ENCODE measurements around the gene NAA60. TPM values are rescaled to one million over a fixed set of nuclear protein-coding genes. Genes with fewer than 3 reads are reported as not detected.
A peak's percentile ranks its signal among the peaks of the same experiment; 100 is the strongest.

NAA60 gene
- total and polyA plus RNA-seq, 2 experiments from 2014 or later = 32.4 to 36.5 TPM

DNA sequence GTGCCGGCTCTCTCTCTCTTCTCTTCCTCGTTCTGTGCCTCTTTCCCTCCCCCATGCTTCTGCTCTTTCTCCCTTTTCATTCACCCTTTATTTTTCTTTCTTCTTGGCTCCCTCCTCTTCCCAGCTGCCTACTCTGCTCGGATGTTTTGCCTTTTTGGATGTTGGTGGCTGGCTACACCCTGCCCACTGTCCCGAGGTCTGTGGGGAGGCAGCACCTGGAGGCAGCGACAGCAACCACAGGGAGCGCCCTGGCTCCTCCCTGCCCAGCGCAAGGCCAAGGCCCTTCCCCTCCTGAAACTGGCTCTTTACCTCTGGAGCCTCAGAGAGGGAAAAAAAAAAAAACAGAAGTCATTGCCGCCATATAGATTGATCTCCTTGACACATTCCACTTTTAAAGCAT lies 77.4 kb downstream of the NAA60 start:
- peaks cover 24% of the 10 kb centered on the region for H3K36me3 Mint-ChIP-seq (ENCODE audit: low read depth)
- H3K4me1 ChIP-seq (ENCODE audit: insufficient read depth) = no peaks in the 10 kb centered on the region
- ATAC-seq = peak; percentile 99
- H3K9me3 Mint-ChIP-seq = no peaks in the 10 kb centered on the region
- peaks cover 6% of the 10 kb centered on the region for H3K27me3 Mint-ChIP-seq (ENCODE audit: insufficient read depth, low read depth, poor library complexity)
- no peaks in the 10 kb centered on the region for H3F3A ChIP-seq (replicated peaks; ENCODE audit: low read depth)
- no peaks in the 10 kb centered on the region for H3K4me1 Mint-ChIP-seq
- no peak overlapping the region for H3K27ac Mint-ChIP-seq
- no peak overlapping the region for H3K4me2 ChIP-seq
- TF ChIP-seq CREB1 (CRISPR knock-in tag; IDR thresholded peaks at IDR 0.05; ENCODE audit: low read depth) (no peak), CTCF (conservative IDR thresholded peaks at IDR 0.05; ENCODE audit: low read depth in 2 of 2) (peak in 1 of 2 experiments; percentile 21; a peak in 1 of 4 replicates), JUNB (IDR thresholded peaks at IDR 0.05; ENCODE audit: unreplicated experiment) (no peak), POLR2AphosphoS5 (IDR thresholded peaks at IDR 0.05; ENCODE audit: low read depth) (no peak), REST (IDR thresholded peaks at IDR 0.05; ENCODE audit: unreplicated experiment) (no peak)
- no peak overlapping the region for H3K4me3 Mint-ChIP-seq
- no peaks in the 10 kb centered on the region for H3K27me3 ChIP-seq (ENCODE audit: insufficient read depth)
- no peak overlapping the region for H3K4me3 ChIP-seq
- H3K9me2 ChIP-seq (ENCODE audit: insufficient read depth) = no peaks in the 10 kb centered on the region
- H3K79me2 ChIP-seq (replicated peaks; ENCODE audit: insufficient read depth) = no peaks in the 10 kb centered on the region
- H3K27ac ChIP-seq (ENCODE audit: low read depth) = no peak overlapping the region
- no peaks in the 10 kb centered on the region for H4K20me1 ChIP-seq (replicated peaks; ENCODE audit: insufficient read depth)
- H3K36me3 ChIP-seq (ENCODE audit: insufficient read depth) = peaks cover 12% of the 10 kb centered on the region; the same call in 1 of the 2 replicates
- no peak overlapping the region for H2AFZ ChIP-seq
- DNase-seq (ENCODE audit: low spot score) = peak; percentile 52

DNA sequence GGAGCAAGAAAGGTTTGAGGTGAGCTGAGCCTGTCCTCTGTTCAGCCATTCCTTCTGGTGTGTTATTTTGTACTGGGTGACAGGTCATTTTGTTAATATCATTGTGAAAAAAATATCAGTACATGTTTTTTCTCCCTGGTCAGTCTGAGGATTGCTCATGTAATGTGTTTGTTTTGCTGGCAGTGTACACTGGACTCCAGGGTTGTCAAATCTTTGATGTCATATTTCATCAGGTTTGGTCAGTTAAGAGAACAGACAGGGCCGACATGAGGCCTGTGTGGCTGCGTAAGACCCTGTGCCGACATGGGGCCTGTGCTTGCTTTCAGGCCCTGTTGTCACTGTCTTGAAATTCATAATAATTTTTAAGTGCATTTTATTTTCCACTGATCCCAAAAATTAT lies 79.8 kb downstream of the NAA60 start:
- TF ChIP-seq ETS1 (IDR thresholded peaks at IDR 0.05) (no peak), CREB1 (CRISPR knock-in tag; IDR thresholded peaks at IDR 0.05; ENCODE audit: low read depth) (no peak), POLR2AphosphoS5 (IDR thresholded peaks at IDR 0.05; ENCODE audit: low read depth) (no peak), NANOG (IDR thresholded peaks at IDR 0.05; ENCODE audit: borderline replicate concordance) (no peak), EZH2 (IDR thresholded peaks at IDR 0.05; ENCODE audit: low read depth, unreplicated experiment) (no peak), EZH2phosphoT487 (IDR thresholded peaks at IDR 0.05; ENCODE audit: unreplicated experiment) (no peak), REST (IDR thresholded peaks at IDR 0.05; ENCODE audit: unreplicated experiment) (no peak), ZNF331 (CRISPR knock-in tag; IDR thresholded peaks at IDR 0.05; ENCODE audit: low read depth) (no peak)
- peaks cover 12% of the 10 kb centered on the region; the same call in 1 of the 2 replicates for H3K36me3 ChIP-seq (ENCODE audit: insufficient read depth)
- Mint-ChIP-seq H3K36me3 (ENCODE audit: low read depth) (peaks cover 33% of the 10 kb centered on the region), H3K27me3 (ENCODE audit: insufficient read depth, low read depth, poor library complexity) (peaks cover 6% of the 10 kb centered on the region), H3K27ac (no peak overlapping the region), H3K4me3 (no peak overlapping the region), H3K9me3 (peaks cover 11% of the 10 kb centered on the region), H3K4me1 (no peaks in the 10 kb centered on the region)
- no peaks in the 10 kb centered on the region for H3F3A ChIP-seq (replicated peaks; ENCODE audit: low read depth)
- no peak overlapping the region for H2AFZ ChIP-seq
- ATAC-seq = no peak
- no peak overlapping the region for H3K4me3 ChIP-seq
- H3K4me2 ChIP-seq = no peak overlapping the region
- DNase-seq (ENCODE audit: low spot score) = no peak
- no peaks in the 10 kb centered on the region for H3K9me2 ChIP-seq (ENCODE audit: insufficient read depth)
- H4K20me1 ChIP-seq (replicated peaks; ENCODE audit: insufficient read depth) = no peaks in the 10 kb centered on the region; the same call in 1 of the 2 replicates
- no peak overlapping the region for H3K27ac ChIP-seq (ENCODE audit: low read depth)
- H3K27me3 ChIP-seq (ENCODE audit: insufficient read depth) = no peaks in the 10 kb centered on the region
- no peaks in the 10 kb centered on the region for H3K4me1 ChIP-seq (ENCODE audit: insufficient read depth)
- H3K79me2 ChIP-seq (replicated peaks; ENCODE audit: insufficient read depth) = no peaks in the 10 kb centered on the region

Measured in GM23338 (cell line).